Natural killer cell (primary cell): ENCODE measurements around the gene SNTB2. TPM values are rescaled to one million over a fixed set of nuclear protein-coding genes. Genes with fewer than 3 reads are reported as not detected.
A peak's percentile ranks its signal among the peaks of the same experiment; 100 is the strongest.

Source experiments
- ATAC-seq, 3 donors: fragments of 150-1000 bp in 2 of 3; fragments of 200-7000 bp in 1 of 3; cut with Tn5 transposase; 1 replicate in 1 of 3; 2 replicates in 2 of 3; pipeline ENCODE4 v1.10.0; 2021; ENCODE audit warnings: mild to moderate bottlenecking in 2 of 3, moderate library complexity in 2 of 3
- DNase-seq, 2 donors: peaks; one replicate each; pipeline versions ENCODE4 v3.0.0 to v3.0.0-alpha.2; 2013 to 2021; ENCODE audit warnings: mixed read lengths in 1 of 2
- H3K27ac ChIP-seq: one replicate; pipeline ENCODE4 v1.5.1; 2013; ENCODE audit warnings: mild to moderate bottlenecking, low read length
- H3K27me3 ChIP-seq: one replicate; pipeline ENCODE4 v1.6.1; 2013; ENCODE audit warnings: low read length; ENCODE audit not compliant: control insufficient read depth, insufficient read depth
- H3K36me3 ChIP-seq: one replicate; pipeline ENCODE4 v1.6.1; 2013; ENCODE audit warnings: low read length; ENCODE audit not compliant: control insufficient read depth, insufficient read depth
- H3K4me1 ChIP-seq: one replicate; pipeline ENCODE4 v1.6.1; 2013; ENCODE audit warnings: low read length; ENCODE audit not compliant: control insufficient read depth, insufficient read depth
- H3K4me3 ChIP-seq: one replicate; pipeline ENCODE4 v1.5.1; 2013; ENCODE audit warnings: low read length
- H3K9me3 ChIP-seq: one replicate; pipeline ENCODE4 v1.6.1; 2013; ENCODE audit warnings: low read length; ENCODE audit not compliant: control insufficient read depth, insufficient read depth
- H3K27ac Mint-ChIP-seq, 2 donors: one replicate each; pipeline ENCODE4 v1.8.0; 2022; ENCODE audit warnings: mild to moderate bottlenecking in 2 of 2, mixed read lengths in 2 of 2, moderate library complexity in 1 of 2
- H3K27me3 Mint-ChIP-seq, 2 donors: one replicate each; pipeline ENCODE4 v1.8.0; 2022; ENCODE audit warnings: low read depth in 2 of 2, mixed read lengths in 2 of 2
- H3K36me3 Mint-ChIP-seq: one replicate; pipeline ENCODE4 v1.8.0; 2022; ENCODE audit warnings: mixed read lengths
- H3K4me1 Mint-ChIP-seq, 2 donors: one replicate each; pipeline ENCODE4 v1.8.0; 2022; ENCODE audit warnings: mixed read lengths in 2 of 2
- H3K4me3 Mint-ChIP-seq: one replicate; pipeline ENCODE4 v1.8.0; 2022; ENCODE audit warnings: mild to moderate bottlenecking, moderate library complexity, mixed read lengths
- H3K9me3 Mint-ChIP-seq, 2 donors: one replicate each; pipeline ENCODE4 v1.8.0; 2022; ENCODE audit warnings: mixed read lengths in 2 of 2
- WGBS: methylation state at CpG from one replicate; pipeline ENCODE4 v1.1.7; 2013; ENCODE audit warnings: missing lambda C conversion rate; ENCODE audit not compliant: insufficient coverage; 5-methylcytosine and 5-hydroxymethylcytosine counted together
- intact Hi-C: fragments of 100-400 bp; cut with micrococcal nuclease; formaldehyde crosslinking; loops from one replicate; pipeline ENCODE4 v1.14.2; 2022
- total RNA-seq, 4 donors: library from RNA; stranded (reverse); fragments of 120-200 nt in 1 of 4; gene quantifications; one replicate each; pipeline versions ENCODE4 v1.2.3 to v1.2.4, GENCODE V29; 2013 to 2022
- TF ChIP-seq, protein P1 (sequence below): fragments of 200-600 bp; IDR thresholded peaks from one replicate; pipeline ENCODE4 v1.8.0; 2022; ENCODE audit warnings: antibody characterized with exemption

Gene SNTB2
- total RNA-seq, 3 donors from 2014 or later (not counting 1 experiment from before 2014, with no cell fraction given), result 43.8 to 55.2 (median 49.9) TPM

DNA sequence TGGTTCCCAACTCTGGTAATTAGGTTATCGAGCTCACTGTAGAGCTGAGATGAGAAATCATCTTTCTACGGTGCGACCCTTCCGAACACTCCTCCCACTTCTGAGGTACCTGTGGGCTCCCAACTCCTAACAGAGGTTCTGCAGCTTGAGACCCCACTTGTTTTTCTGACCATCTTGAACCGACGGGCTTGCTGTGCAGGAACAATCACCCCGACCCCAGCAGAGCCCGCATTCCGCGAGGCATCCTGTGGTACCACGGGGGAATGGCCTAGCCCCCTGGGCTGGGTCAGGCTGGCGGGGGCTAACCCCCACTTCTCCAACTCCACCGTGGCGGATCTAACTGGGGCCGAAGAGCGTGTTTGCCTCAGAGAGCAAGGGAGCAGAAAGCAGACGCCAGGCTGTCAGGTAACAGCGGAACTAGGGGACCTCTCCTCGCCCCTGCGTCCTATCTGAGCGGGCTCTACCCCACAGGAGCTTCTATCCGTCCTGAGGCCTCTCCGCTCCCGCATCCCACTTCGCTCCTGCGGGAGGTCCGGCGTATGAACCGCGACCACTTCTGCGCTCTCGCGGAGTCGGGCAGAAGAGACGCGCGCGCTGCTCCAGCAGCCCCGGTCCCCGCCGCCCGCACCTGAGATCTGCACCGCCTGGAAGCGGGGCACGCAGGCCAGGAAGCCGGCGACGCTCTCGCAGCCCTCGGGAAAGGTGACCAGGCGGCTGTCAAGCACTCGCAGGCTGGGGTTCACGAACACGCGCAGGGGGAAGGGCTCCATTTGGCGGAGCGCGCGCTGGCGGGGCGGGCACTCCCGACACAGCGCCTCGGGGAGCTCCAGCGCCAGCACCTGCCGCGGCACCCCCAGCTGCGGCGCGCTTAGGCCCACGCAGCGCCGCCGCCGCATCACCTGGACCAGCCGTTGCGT is 142.7 kb downstream of the SNTB2 start:
- Mint-ChIP-seq H3K27me3 (no peaks in the 10 kb centered on the region), H3K4me3 (peak overlapping the region; percentile 77), H3K9me3 (no peaks in the 10 kb centered on the region), H3K27ac (peak overlapping the region in 1 of 2 donors; percentile 44), H3K4me1 (peaks cover 14 to 19% of the 10 kb centered on the region in 2 donors), H3K36me3 (no peaks in the 10 kb centered on the region)
- Histone ChIP-seq H3K36me3 (peaks cover 28% of the 10 kb centered on the region), H3K27ac (no peak overlapping the region), H3K4me3 (peak overlapping the region; percentile 44), H3K9me3 (no peaks in the 10 kb centered on the region), H3K27me3 (no peaks in the 10 kb centered on the region), H3K4me1 (peaks cover 26% of the 10 kb centered on the region)
- 11% methylated on average over 77 of the region's 77 CpGs for WGBS
- ATAC-seq, result peak; percentile 36 to 57 (median 53)
- TF ChIP-seq, protein P1, sequence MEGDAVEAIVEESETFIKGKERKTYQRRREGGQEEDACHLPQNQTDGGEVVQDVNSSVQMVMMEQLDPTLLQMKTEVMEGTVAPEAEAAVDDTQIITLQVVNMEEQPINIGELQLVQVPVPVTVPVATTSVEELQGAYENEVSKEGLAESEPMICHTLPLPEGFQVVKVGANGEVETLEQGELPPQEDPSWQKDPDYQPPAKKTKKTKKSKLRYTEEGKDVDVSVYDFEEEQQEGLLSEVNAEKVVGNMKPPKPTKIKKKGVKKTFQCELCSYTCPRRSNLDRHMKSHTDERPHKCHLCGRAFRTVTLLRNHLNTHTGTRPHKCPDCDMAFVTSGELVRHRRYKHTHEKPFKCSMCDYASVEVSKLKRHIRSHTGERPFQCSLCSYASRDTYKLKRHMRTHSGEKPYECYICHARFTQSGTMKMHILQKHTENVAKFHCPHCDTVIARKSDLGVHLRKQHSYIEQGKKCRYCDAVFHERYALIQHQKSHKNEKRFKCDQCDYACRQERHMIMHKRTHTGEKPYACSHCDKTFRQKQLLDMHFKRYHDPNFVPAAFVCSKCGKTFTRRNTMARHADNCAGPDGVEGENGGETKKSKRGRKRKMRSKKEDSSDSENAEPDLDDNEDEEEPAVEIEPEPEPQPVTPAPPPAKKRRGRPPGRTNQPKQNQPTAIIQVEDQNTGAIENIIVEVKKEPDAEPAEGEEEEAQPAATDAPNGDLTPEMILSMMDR, result no peak
- intact Hi-C loops, result loop anchor here (10.0 kb wide), 1 partner anchor 125 kb away; no protein-coding TSS in a partner anchor
- peak in 1 of 2 donors; percentile 71 for DNase-seq

DNA sequence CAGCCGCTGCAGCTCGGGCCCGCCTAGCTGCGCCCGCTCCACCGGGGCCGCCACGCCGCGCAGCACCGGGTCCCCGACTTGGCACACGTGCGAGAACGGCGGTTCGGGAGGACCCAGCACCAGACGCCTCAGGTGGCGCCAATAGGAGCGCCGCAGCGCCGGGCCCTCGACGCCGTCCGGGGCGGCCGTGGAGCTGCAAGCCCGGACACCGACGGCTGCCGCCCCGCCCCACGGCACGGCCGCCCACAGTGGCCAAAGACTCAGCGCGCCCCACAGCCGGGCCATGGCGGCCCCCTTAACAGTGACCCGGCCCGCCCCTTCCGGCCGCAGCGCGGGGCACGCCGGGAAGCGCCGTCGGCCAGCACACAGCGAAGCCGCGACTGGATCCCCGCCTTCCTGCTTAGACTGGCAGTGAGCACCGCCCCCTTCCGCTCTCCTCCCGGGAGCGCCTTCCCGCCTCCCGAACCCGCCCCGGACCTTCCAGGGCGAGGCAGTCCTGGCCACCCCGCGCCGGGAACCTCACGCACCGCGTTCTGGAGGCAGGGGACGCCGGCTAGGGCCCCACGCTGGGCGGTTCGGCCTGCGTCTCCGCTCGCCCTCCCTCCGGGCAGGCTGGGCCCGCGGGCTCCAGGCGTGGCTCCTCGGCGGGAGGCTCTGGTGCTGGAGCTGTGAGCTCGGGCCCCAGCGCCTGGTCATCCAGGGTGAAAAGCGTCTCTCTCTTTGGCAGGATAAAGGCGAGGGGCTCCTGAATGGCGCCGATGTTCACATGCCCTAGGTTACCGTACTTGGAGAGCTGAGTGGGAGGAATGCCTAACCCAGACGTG is 143.5 kb downstream of the SNTB2 start, which contains the start of gene PDF:
Gene PDF, minus strand, starts transcription at position 303 of the 824 bp plus-strand sequence. Its CDS starts 18 bp downstream, at position 285.
- H3K4me1 ChIP-seq, result peaks cover 26% of the 10 kb centered on the region
- TF ChIP-seq, protein P1, result no peak
- H3K9me3 Mint-ChIP-seq, result no peaks in the 10 kb centered on the region
- peak within 1 kb of the TSS; percentile 77 for H3K4me3 Mint-ChIP-seq
- DNase-seq (peak; percentile 81 to 90), ATAC-seq (peak; percentile 96 to 99 (median 97))
- peaks cover 32% of the 10 kb centered on the region for H3K36me3 ChIP-seq
- peak within 1 kb of the TSS; percentile 50 to 72 for H3K27ac Mint-ChIP-seq
- peaks cover under 1% of the 10 kb centered on the region for H3K36me3 Mint-ChIP-seq
- no peaks in the 10 kb centered on the region for H3K9me3 ChIP-seq
- intact Hi-C loops, result no loop called here
- H3K4me3 ChIP-seq, result peak within 1 kb of the TSS; percentile 49
- WGBS, result under 1% methylated on average over 90 of the region's 93 CpGs
- peak within 1 kb of the TSS; percentile 67 for H3K27ac ChIP-seq
- H3K4me1 Mint-ChIP-seq, result peaks cover 14 to 19% of the 10 kb centered on the region in 2 donors
- no peaks in the 10 kb centered on the region for H3K27me3 Mint-ChIP-seq
- H3K27me3 ChIP-seq, result no peaks in the 10 kb centered on the region

DNA sequence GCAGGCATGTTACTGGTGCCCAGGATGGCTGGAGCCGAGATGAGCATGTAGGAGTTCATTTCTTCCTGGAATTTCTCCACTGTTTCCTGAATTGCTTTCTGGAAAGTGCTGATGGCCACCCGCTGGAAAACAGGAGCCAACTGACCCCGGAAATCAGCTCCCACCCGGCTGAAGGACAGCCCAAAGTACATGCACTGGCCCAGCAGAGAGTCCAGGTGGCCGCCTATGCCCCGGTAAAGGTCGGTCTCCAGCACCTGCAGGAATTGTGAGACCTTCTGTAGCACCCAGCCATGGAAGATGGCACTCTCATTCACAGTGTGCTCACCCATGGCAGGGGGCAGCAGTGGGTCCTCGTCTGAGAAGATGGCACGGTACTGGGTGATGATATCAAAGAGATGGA is 147.7 kb downstream of the SNTB2 start:
- no peak for ATAC-seq
- 95% methylated on average over 9 of the region's 9 CpGs for WGBS
- intact Hi-C loops, result loop anchor here (5.0 kb wide), 1 partner anchor 53 kb away; the partner anchor contains the start of gene TERF2
- H3K4me3 ChIP-seq, result no peak overlapping the region
- no peaks in the 10 kb centered on the region for H3K9me3 Mint-ChIP-seq
- H3K27ac Mint-ChIP-seq, result no peak overlapping the region
- no peaks in the 10 kb centered on the region for H3K27me3 ChIP-seq
- H3K4me1 ChIP-seq, result peaks cover 24% of the 10 kb centered on the region
- H3K4me3 Mint-ChIP-seq, result no peak overlapping the region
- H3K36me3 ChIP-seq, result peaks cover 37% of the 10 kb centered on the region
- no peak for DNase-seq
- H3K36me3 Mint-ChIP-seq, result peaks cover 9% of the 10 kb centered on the region
- H3K27ac ChIP-seq, result no peak overlapping the region
- no peaks in the 10 kb centered on the region for H3K27me3 Mint-ChIP-seq
- H3K4me1 Mint-ChIP-seq, result peaks cover 24 to 30% of the 10 kb centered on the region in 2 donors
- no peaks in the 10 kb centered on the region for H3K9me3 ChIP-seq
- TF ChIP-seq, protein P1, result no peak
